ENCODE results near the gene NBEAL2. TPM values are rescaled to one million over a fixed set of nuclear protein-coding genes. Genes with fewer than 3 reads are reported as not detected.

NBEAL2 gene
- total and polyA plus RNA-seq, 2 of the 8 experiments (the other 6 are each of a cell fraction or from before 2014, with no cell fraction given) = 27.3 to 46.9 TPM

DNA sequence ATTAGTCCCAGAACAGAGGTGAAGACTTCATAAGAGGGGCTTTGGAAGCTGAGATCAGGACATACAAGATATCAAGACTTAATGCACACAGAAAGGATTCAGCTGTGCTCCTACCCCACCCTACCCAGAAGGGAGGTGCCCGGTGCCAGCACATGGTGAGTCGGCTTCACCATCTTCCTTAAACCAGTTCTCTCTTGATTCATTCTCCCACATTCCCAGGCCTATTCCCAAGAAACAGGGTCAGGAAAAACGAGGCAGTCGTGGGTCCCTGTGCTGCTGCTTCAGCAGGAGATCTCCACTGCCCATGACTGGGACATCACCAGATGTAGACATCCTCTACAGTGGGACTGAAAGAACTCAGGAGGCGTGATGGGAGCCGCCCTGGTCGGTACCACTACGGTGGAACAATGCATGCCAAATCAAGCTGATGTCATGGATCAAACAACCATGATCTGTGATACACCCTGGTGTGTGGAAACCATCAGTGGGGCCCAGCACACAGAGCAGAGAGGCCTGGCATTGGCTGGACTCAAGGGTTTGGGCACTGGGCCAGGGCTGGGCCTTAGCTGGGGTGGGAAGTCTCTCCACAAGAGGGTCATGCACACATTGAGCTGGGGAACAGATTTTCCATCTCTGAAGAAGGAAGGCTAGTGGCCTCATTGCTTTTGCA, 44.8 kb upstream of the NBEAL2 start:
- POLR2A ChIA-PET (ENCODE audit: partially characterized antibody) = interaction anchor here (1.2 to 1.6 kb wide), 2 partner anchors 9 to 45 kb away, joined by 4 read pairs; partner anchors contain the start of gene NBEAL2
- peak overlapping the region; percentile 53; the same call in 1 of the 2 replicates for H3K27ac ChIP-seq (ENCODE audit: low read depth, low read length)
- peak overlapping the region; percentile 78; the same call in 1 of the 2 replicates for H2BK5ac ChIP-seq (ENCODE audit: low read depth, low read length)
- H3K4ac ChIP-seq (replicated peaks; ENCODE audit: insufficient read length, low read depth, low read length) = no peak overlapping the region
- no peak overlapping the region for H4K91ac ChIP-seq (replicated peaks; ENCODE audit: insufficient read length, low read length)
- CTCF ChIA-PET (ENCODE audit: partially characterized antibody) = interaction anchor here (0.6 to 11.0 kb wide), 11 partner anchors 13 to 85 kb away, joined by 3 to 99 read pairs (median 5); partner anchors contain the start of gene NBEAL2
- H3K14ac ChIP-seq (ENCODE audit: insufficient read length) = no peak overlapping the region
- no peak overlapping the region for H3K23ac ChIP-seq (ENCODE audit: insufficient read length)
- H2BK12ac ChIP-seq (ENCODE audit: low read depth, low read length) = peak overlapping the region; percentile 68; the same call in 1 of the 2 replicates
- peak overlapping the region; percentile 36; the same call in 1 of the 2 replicates for H4K8ac ChIP-seq (ENCODE audit: extremely low read depth, insufficient read depth, low read length)
- 0 out of 4 replicates have a peak overlapping the region, but pooled peaks of 1 of the 2 experiments have one; percentile 4 for H3K4me2 ChIP-seq (ENCODE audit: insufficient read depth in 1 of 2, low read depth in 2 of 2, low read length in 2 of 2)
- FAIRE-seq (no peak), DNase-seq (ENCODE audit: low read depth in 1 of 2, low spot score in 2 of 2) (no peak)
- H4K20me1 ChIP-seq (replicated peaks in 1 of 2; ENCODE audit: control insufficient read depth in 1 of 2, insufficient read depth in 2 of 2, low read length in 2 of 2) = peaks cover 14 to 25% of the 10 kb centered on the region in 2 experiments
- H3K56ac ChIP-seq (replicated peaks; ENCODE audit: insufficient read length, low read depth, low read length) = no peak overlapping the region
- no peak overlapping the region for H4K5ac ChIP-seq (ENCODE audit: insufficient read length, low read depth, low read length)
- no peaks in the 10 kb centered on the region for H3K27me3 ChIP-seq (replicated peaks in 1 of 4; ENCODE audit: control insufficient read depth in 3 of 4, extremely low read depth in 1 of 4, insufficient read depth in 3 of 4, low read length in 3 of 4)
- H3K9me3 ChIP-seq (ENCODE audit: insufficient read depth in 2 of 2, low read depth in 1 of 2, low read length in 1 of 2) = no peaks in the 10 kb centered on the region
- H2AFZ ChIP-seq (ENCODE audit: low read length) = no peak overlapping the region
- peaks cover 0 to 47% of the 10 kb centered on the region in 2 experiments; a peak in 1 of 4 replicates for H3K79me2 ChIP-seq (ENCODE audit: control insufficient read depth in 1 of 2, insufficient read depth in 2 of 2, low read length in 2 of 2)
- peaks cover 0 to 15% (median 1%) of the 10 kb centered on the region in 4 experiments; a peak in 6 of 8 replicates for H3K36me3 ChIP-seq (ENCODE audit: control insufficient read depth in 2 of 4, insufficient read depth in 4 of 4, low read length in 3 of 4)
- H2BK20ac ChIP-seq (ENCODE audit: low read length) = 0 out of 2 replicates have a peak overlapping the region, but pooled peaks have one; percentile 43
- no peak overlapping the region for H2AK5ac ChIP-seq (ENCODE audit: low read depth, low read length)
- H3K9ac ChIP-seq (replicated peaks in 1 of 4; ENCODE audit: extremely low read depth in 1 of 4, low read depth in 3 of 4, low read length in 3 of 4) = no peak overlapping the region; a peak in 1 of 7 replicates
- H3K4me1 ChIP-seq (replicated peaks in 1 of 4; ENCODE audit: control insufficient read depth in 3 of 4, insufficient read depth in 4 of 4, low read length in 3 of 4) = peaks cover 4 to 14% (median 10%) of the 10 kb centered on the region in 4 experiments; a peak in 6 of 7 replicates
- peak overlapping the region; percentile 8; the same call in 1 of the 2 replicates for H2BK15ac ChIP-seq (ENCODE audit: low read length)
- no peak overlapping the region for H3K18ac ChIP-seq (ENCODE audit: extremely low read depth, low read length)
- H3K79me1 ChIP-seq (ENCODE audit: low read depth, low read length) = peaks cover 21% of the 10 kb centered on the region
- 87% methylated on average over 8 of the region's 8 CpGs; no CpG with 5 or more reads in 1 of the 2 experiments for WGBS, 2 experiments (ENCODE audit: extremely low coverage in 1 of 2, insufficient coverage in 1 of 2, insufficient read length in 1 of 2, insufficient replicate concordance in 2 of 2, low coverage in 1 of 2, low lambda C conversion rate in 2 of 2, missing lambda C conversion rate in 1 of 2)
- H3K23me2 ChIP-seq (ENCODE audit: low read depth, low read length) = no peaks in the 10 kb centered on the region
- no peak overlapping the region for H3K4me3 ChIP-seq (ENCODE audit: extremely low read depth in 1 of 4, insufficient read depth in 2 of 4, low read depth in 3 of 4, low read length in 4 of 4)
- H2BK120ac ChIP-seq (replicated peaks; ENCODE audit: low read depth, low read length) = no peak overlapping the region
- TF ChIP-seq BRCA1 (IDR thresholded peaks at IDR 0.05; ENCODE audit: low read depth, low read length) = no peak
- no peak for TF ChIP-seq RNF2 (IDR thresholded peaks at IDR 0.05; ENCODE audit: borderline replicate concordance, low read depth, low read length, missing control alignments, poor library complexity, severe bottlenecking)
- no peak for TF ChIP-seq POU5F1 (IDR thresholded peaks at IDR 0.05; ENCODE audit: low read depth, low read length)
- no peak for TF ChIP-seq RBBP5 (IDR thresholded peaks at IDR 0.05; ENCODE audit: borderline replicate concordance, low read depth, low read length)
- TF ChIP-seq CHD2 (IDR thresholded peaks at IDR 0.05; ENCODE audit: low read length) = no peak
- TF ChIP-seq SP4 (IDR thresholded peaks at IDR 0.05; ENCODE audit: low read length) = no peak
- TF ChIP-seq SP2 (IDR thresholded peaks at IDR 0.05; ENCODE audit: low read length) = no peak
- no peak for TF ChIP-seq SAP30 (IDR thresholded peaks at IDR 0.05; ENCODE audit: insufficient read depth, insufficient replicate concordance, low read length)
- no peak for TF ChIP-seq JUN (IDR thresholded peaks at IDR 0.05; ENCODE audit: low read depth, low read length)
- no peak for TF ChIP-seq SRF (IDR thresholded peaks at IDR 0.05; ENCODE audit: low read depth, low read length)
- no peak for TF ChIP-seq GABPA (IDR thresholded peaks at IDR 0.05; ENCODE audit: borderline replicate concordance, insufficient read depth, low read length)
- no peak for TF ChIP-seq TEAD4 (IDR thresholded peaks at IDR 0.05; ENCODE audit: low read depth, low read length)
